HCT116 (cell line): ENCODE data around the gene CNTN5. TPM values are rescaled to one million over a fixed set of nuclear protein-coding genes. Genes with fewer than 3 reads are reported as not detected.

ENCODE experiments used
- ATAC-seq: fragments of 200-7000 bp; cut with Tn5 transposase; 2 replicates; pipeline ENCODE4 v1.9.1; 2020; ENCODE audit warnings: mild to moderate bottlenecking, moderate library complexity
- BruUV-seq: library from RNA; stranded (reverse); fragments of 400-500 nt; replicated peaks from 2 replicates; lab custom pipeline; 2021; lab: Mats Ljungman, UMichigan
- CTCF ChIA-PET: fragments of 300-600 bp; sonication (Branson Sonifier 250); formaldehyde crosslinking; loops from one replicate; lab custom pipeline; 2021; ENCODE audit warnings: antibody characterized with exemption; lab: Charles Lee
- POLR2A ChIA-PET: fragments of 300-600, 350-600 bp; sonication (Branson Sonifier 250); formaldehyde crosslinking; loops from one replicate; lab custom pipeline; 2021; ENCODE audit warnings: antibody characterized with exemption; lab: Charles Lee
- RAD21 ChIA-PET, 2 experiments: fragments of 300-600 bp; sonication (Branson Sonifier 250); formaldehyde crosslinking; loops; one replicate each; lab custom pipeline; 2023; ENCODE audit warnings: low total read pairs in 2 of 2; ENCODE audit not compliant: uncharacterized antibody in 2 of 2, unreplicated experiment in 2 of 2, low non-redundant PET in 1 of 2; lab: Charles Lee
- DNase-seq: peaks from one replicate; pipeline ENCODE4 v3.0.0-alpha.2; 2010; ENCODE audit warnings: low read depth, low spot score
- H2AFZ ChIP-seq: fragments of 200-600 bp; shearing (Covaris generic), sonication (generic); 2 replicates; pipeline ENCODE4 v1.6.1; 2017; ENCODE audit warnings: low read depth, mixed run types, mixed read lengths, antibody characterized with exemption, low read length; ENCODE audit not compliant: poor library complexity, severe bottlenecking
- H3K27ac ChIP-seq: 2 replicates; pipeline ENCODE4 v1.5.1; 2012; ENCODE audit warnings: low read depth, low read length
- H3K27me3 ChIP-seq: fragments of 200-600 bp; sonication (generic); 2 replicates; pipeline ENCODE4 v1.6.1; 2016; ENCODE audit warnings: mixed run types, low read length, mixed read lengths; ENCODE audit not compliant: insufficient read depth
- H3K36me3 ChIP-seq, 2 experiments: fragments of 200-500 bp in 1 of 2; fragments of 200-600 bp in 1 of 2; sonication (Bioruptor generic) in 1 of 2; sonication (generic) in 1 of 2; 2 replicates each; pipeline versions ENCODE4 v1.5.1 to v1.6.1; 2014 to 2016; ENCODE audit warnings: low read length in 2 of 2, inconsistent platforms in 1 of 2, mixed read lengths in 1 of 2, mixed run types in 1 of 2; ENCODE audit not compliant: insufficient read depth in 2 of 2, control insufficient read depth in 1 of 2
- H3K4me1 ChIP-seq, 2 experiments: fragments of 200-600 bp in 1 of 2; sonication (generic) in 1 of 2; 2 replicates each; pipeline versions ENCODE4 v1.5.1 to v1.6.1; 2012 to 2017; ENCODE audit warnings: low read length in 2 of 2, inconsistent platforms in 1 of 2, mild to moderate bottlenecking in 1 of 2, mixed read lengths in 1 of 2, mixed run types in 1 of 2, moderate library complexity in 1 of 2; ENCODE audit not compliant: insufficient read depth in 2 of 2, control insufficient read depth in 1 of 2
- H3K4me2 ChIP-seq: fragments of 200-600 bp; sonication (generic); 2 replicates; pipeline ENCODE4 v1.6.1; 2017; ENCODE audit warnings: mixed run types, low read length, mixed read lengths
- H3K4me3 ChIP-seq, 2 experiments: fragments of 200-600 bp in 1 of 2; sonication (generic) in 1 of 2; replicated peaks in 1 of 2; 2 replicates each; pipeline ENCODE4 v1.5.1; 2011 to 2016; ENCODE audit warnings: low read length in 2 of 2, control low read depth in 1 of 2, low read depth in 1 of 2, mild to moderate bottlenecking in 1 of 2, mixed read lengths in 1 of 2, mixed run types in 1 of 2
- H3K79me2 ChIP-seq: fragments of 200-600 bp; sonication (generic); 2 replicates; pipeline ENCODE4 v1.6.1; 2017; ENCODE audit warnings: mild to moderate bottlenecking, mixed run types, low read length, moderate library complexity, mixed read lengths; ENCODE audit not compliant: insufficient read depth
- H3K9ac ChIP-seq: fragments of 200-600 bp; sonication (generic); 2 replicates; pipeline ENCODE4 v1.6.1; 2016; ENCODE audit warnings: low read length, mixed read lengths
- H3K9me2 ChIP-seq: fragments of 200-600 bp; sonication (generic), shearing (Covaris generic); 2 replicates; pipeline ENCODE4 v1.6.1; 2017; ENCODE audit warnings: mixed run types, mild to moderate bottlenecking, moderate library complexity; ENCODE audit not compliant: insufficient read depth
- H3K9me3 ChIP-seq, 2 experiments: fragments of 200-500 bp in 1 of 2; fragments of 200-600 bp in 1 of 2; sonication (Bioruptor generic) in 1 of 2; sonication (generic) in 1 of 2; 2 replicates each; pipeline ENCODE4 v1.6.1; 2014 to 2017; ENCODE audit warnings: low read length in 2 of 2, mixed read lengths in 2 of 2, inconsistent platforms in 1 of 2, low read depth in 1 of 2, mild to moderate bottlenecking in 1 of 2, mixed run types in 1 of 2, moderate library complexity in 1 of 2; ENCODE audit not compliant: control insufficient read depth in 1 of 2, insufficient read depth in 1 of 2
- H4K20me1 ChIP-seq: fragments of 200-600 bp; sonication (generic), shearing (Covaris generic); 2 replicates; pipeline ENCODE4 v1.6.1; 2017; ENCODE audit warnings: mixed run types, mild to moderate bottlenecking, moderate library complexity; ENCODE audit not compliant: insufficient read depth
- CBX3 ChIP-seq: IDR thresholded peaks from 2 replicates; pipeline ENCODE4 v1.6.1; 2012; ENCODE audit warnings: low read depth
- EGR1 ChIP-seq: IDR thresholded peaks from 2 replicates; pipeline ENCODE4 v1.6.1; 2012; ENCODE audit warnings: low read depth
- FOSL1 ChIP-seq: IDR thresholded peaks from 2 replicates; pipeline ENCODE4 v1.6.1; 2012; ENCODE audit warnings: low read depth
- POLR2AphosphoS5 ChIP-seq: IDR thresholded peaks from 2 replicates; pipeline ENCODE4 v1.6.1; 2011; ENCODE audit warnings: mild to moderate bottlenecking, low read depth, low read length, moderate library complexity
- SP1 ChIP-seq: IDR thresholded peaks from 2 replicates; pipeline ENCODE4 v1.6.1; 2012; ENCODE audit warnings: low read depth
- TCF7L2 ChIP-seq: IDR thresholded peaks from 2 replicates; pipeline ENCODE4 v1.7.0; 2011; ENCODE audit warnings: borderline replicate concordance, inconsistent platforms; ENCODE audit not compliant: insufficient read depth, insufficient read length; ENCODE audit errors: extremely low read depth
- YY1 ChIP-seq: IDR thresholded peaks from 2 replicates; pipeline ENCODE4 v1.6.1; 2011; ENCODE audit warnings: low read length, low read depth, moderate library complexity, mild to moderate bottlenecking; ENCODE audit not compliant: insufficient replicate concordance; ENCODE audit errors: extremely low read depth
- ZNF274 ChIP-seq: fragments of 200-500 bp; sonication (Bioruptor generic); IDR thresholded peaks from 2 replicates; pipeline ENCODE4 v1.6.1; 2014; ENCODE audit warnings: mild to moderate bottlenecking, low read depth, low read length, inconsistent platforms
- intact Hi-C: fragments of 100-400 bp; cut with micrococcal nuclease; formaldehyde crosslinking; loops from 2 replicates; pipeline ENCODE4 v1.10.0; 2022
- total RNA-seq: library from RNA; stranded (reverse); gene quantifications from one replicate; pipeline ENCODE4 v1.2.1, GENCODE V29; 2021; ENCODE audit not compliant: unreplicated experiment
- TF ChIP-seq, protein P1 (sequence below): IDR thresholded peaks from 2 replicates; pipeline ENCODE4 v1.6.1; 2012
- TF ChIP-seq, protein P2 (sequence below), 3 experiments: fragments of 200-600 bp in 1 of 3; sonication (generic) in 1 of 3; IDR thresholded peaks in 2 of 3; conservative IDR thresholded peaks in 1 of 3; 2 replicates each; pipeline ENCODE4 v1.5.1; 2012 to 2017; ENCODE audit warnings: low read depth in 2 of 3, low read length in 2 of 3, antibody characterized with exemption in 1 of 3, borderline replicate concordance in 1 of 3, control low read depth in 1 of 3, mild to moderate bottlenecking in 1 of 3, mixed read lengths in 1 of 3, mixed run types in 1 of 3, moderate library complexity in 1 of 3; ENCODE audit not compliant: insufficient read depth in 1 of 3

The CNTN5 gene
- total RNA-seq, 1 experiment from 2014 or later, result not detected

DNA sequence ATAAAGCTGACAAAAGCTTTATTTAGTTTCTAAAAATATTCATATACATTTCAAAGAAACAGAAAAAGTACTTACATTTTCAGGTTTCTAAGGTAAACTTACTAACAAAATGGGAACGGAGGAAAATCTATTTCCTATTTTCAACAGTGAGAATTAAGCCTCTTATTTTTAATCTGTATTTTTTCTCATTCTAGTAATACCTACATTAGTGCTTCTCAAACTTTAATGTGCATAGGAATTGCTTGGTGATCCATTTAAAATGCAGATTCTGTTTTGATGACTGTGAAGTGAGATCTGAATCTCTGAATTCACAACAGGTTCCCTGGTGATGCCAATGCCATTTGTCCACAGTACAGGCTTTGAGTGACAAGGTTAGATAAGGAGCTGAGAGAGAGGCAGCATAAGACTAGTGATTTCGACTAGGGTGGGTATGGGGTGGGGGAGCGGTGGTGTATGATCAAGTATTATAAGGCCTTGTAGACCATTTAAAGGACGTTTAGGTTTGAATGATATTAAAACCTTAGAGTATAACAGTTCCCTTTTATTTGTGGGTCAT is 402.8 kb downstream of the CNTN5 start:
- Histone ChIP-seq H4K20me1 (no peaks in the 10 kb centered on the region), H3K4me2 (no peak overlapping the region), H3K4me3 (no peak overlapping the region), H3K9me3 (peaks cover 8 to 11% of the 10 kb centered on the region in 2 experiments; a peak in 2 of 4 replicates), H3K79me2 (no peaks in the 10 kb centered on the region), H3K9me2 (no peaks in the 10 kb centered on the region), H3K27me3 (no peaks in the 10 kb centered on the region), H3K36me3 (no peaks in the 10 kb centered on the region), H3K27ac (no peak overlapping the region), H2AFZ (no peak overlapping the region), H3K4me1 (no peaks in the 10 kb centered on the region), H3K9ac (no peak overlapping the region)
- BruUV-seq, result no TSS peak
- intact Hi-C loops, result no loop called here
- RAD21 ChIA-PET, result no interaction called here
- CTCF ChIA-PET, result no interaction called here
- ATAC-seq (no peak), DNase-seq (no peak)
- POLR2A ChIA-PET, result no interaction called here
- no peak for TF ChIP-seq YY1

DNA sequence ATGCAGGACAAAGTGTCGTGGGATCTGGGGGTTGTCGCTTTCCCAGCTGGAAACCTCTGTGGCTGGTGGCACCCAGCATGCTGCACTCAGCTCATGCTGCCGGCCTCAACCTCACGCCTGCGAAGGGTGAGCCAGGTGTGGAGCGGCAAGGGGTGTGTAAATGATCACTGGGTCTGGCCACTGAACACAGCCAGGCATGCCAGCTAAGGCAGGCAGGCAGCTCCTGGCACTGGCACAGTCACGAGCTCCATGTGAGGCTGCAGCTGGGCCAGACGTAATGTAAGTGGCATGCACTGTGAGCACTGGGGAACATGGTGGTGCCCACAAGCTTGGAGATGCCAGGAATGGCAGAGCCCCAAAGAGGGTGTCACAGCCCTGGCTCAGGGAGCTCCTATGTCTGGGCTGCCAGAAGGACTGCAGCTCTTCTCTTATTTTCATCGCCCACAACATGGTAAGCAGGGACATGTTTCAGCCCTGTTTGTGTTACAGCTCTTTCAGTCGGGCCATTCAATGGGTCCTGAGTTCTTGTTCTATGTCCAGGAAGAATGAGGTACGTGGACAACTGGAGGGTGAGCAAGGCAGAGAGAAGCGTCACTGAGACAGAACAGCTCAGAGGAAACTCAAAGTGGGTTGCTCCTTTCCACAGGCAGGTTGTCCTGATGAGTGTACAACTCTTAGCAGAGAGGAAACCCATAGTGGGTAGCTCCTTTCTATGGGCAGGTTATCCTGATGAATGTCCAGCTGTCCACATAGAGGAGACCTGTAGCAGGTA is 403.8 kb downstream of the CNTN5 start:
- RAD21 ChIA-PET, result no interaction called here
- H3K36me3 ChIP-seq, result no peaks in the 10 kb centered on the region
- no peak overlapping the region for H3K9ac ChIP-seq
- H3K4me1 ChIP-seq, result no peaks in the 10 kb centered on the region
- DNase-seq (no peak), ATAC-seq (no peak)
- no peak overlapping the region for H3K4me3 ChIP-seq
- CTCF ChIA-PET, result no interaction called here
- H3K79me2 ChIP-seq, result no peaks in the 10 kb centered on the region
- TF ChIP-seq SP1 (no peak), ZNF274 (no peak), POLR2AphosphoS5 (no peak), EGR1 (no peak), CBX3 (no peak), FOSL1 (no peak), TCF7L2 (no peak)
- TF ChIP-seq, protein P1, sequence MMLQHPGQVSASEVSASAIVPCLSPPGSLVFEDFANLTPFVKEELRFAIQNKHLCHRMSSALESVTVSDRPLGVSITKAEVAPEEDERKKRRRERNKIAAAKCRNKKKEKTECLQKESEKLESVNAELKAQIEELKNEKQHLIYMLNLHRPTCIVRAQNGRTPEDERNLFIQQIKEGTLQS, result no peak
- TF ChIP-seq, protein P2, sequence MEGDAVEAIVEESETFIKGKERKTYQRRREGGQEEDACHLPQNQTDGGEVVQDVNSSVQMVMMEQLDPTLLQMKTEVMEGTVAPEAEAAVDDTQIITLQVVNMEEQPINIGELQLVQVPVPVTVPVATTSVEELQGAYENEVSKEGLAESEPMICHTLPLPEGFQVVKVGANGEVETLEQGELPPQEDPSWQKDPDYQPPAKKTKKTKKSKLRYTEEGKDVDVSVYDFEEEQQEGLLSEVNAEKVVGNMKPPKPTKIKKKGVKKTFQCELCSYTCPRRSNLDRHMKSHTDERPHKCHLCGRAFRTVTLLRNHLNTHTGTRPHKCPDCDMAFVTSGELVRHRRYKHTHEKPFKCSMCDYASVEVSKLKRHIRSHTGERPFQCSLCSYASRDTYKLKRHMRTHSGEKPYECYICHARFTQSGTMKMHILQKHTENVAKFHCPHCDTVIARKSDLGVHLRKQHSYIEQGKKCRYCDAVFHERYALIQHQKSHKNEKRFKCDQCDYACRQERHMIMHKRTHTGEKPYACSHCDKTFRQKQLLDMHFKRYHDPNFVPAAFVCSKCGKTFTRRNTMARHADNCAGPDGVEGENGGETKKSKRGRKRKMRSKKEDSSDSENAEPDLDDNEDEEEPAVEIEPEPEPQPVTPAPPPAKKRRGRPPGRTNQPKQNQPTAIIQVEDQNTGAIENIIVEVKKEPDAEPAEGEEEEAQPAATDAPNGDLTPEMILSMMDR (IDR thresholded peaks at IDR 0.05 in 2 of 3, conservative IDR thresholded peaks at IDR 0.05 in 1 of 3; ENCODE audit: borderline replicate concordance in 1 of 3, insufficient read depth in 1 of 3, low read depth in 2 of 3, low read length in 2 of 3), result no peak
- no peak overlapping the region for H3K4me2 ChIP-seq
- BruUV-seq, result no TSS peak
- intact Hi-C loops, result no loop called here
- H4K20me1 ChIP-seq, result no peaks in the 10 kb centered on the region
- no peak overlapping the region for H2AFZ ChIP-seq
- H3K27ac ChIP-seq, result no peak overlapping the region
- H3K27me3 ChIP-seq, result no peaks in the 10 kb centered on the region
- H3K9me3 ChIP-seq, result peaks cover 3 to 5% of the 10 kb centered on the region in 2 experiments; a peak in 2 of 4 replicates
- H3K9me2 ChIP-seq, result no peaks in the 10 kb centered on the region
- POLR2A ChIA-PET, result no interaction called here
